HEK293 (cell line): ENCODE measurements around the gene LYZL2.

Experiments
- EGR2 ChIP-seq: fragments of 450-650 bp; formaldehyde crosslinking; IDR thresholded peaks from 2 replicates; pipeline ENCODE4 v1.5.1; 2016; ENCODE audit warnings: low read depth, missing biosample characterization, missing genetic modification characterization
- MEIS1 ChIP-seq: sonication (generic); formaldehyde crosslinking; IDR thresholded peaks from 2 replicates; pipeline ENCODE4 v1.8.1; 2022; ENCODE audit warnings: missing genetic modification reagents, mild to moderate bottlenecking, borderline replicate concordance
- REPIN1 ChIP-seq: fragments of 450-650 bp; formaldehyde crosslinking; IDR thresholded peaks from 2 replicates; pipeline ENCODE4 v1.5.1; 2017; ENCODE audit warnings: missing biosample characterization, missing genetic modification characterization, low read depth
- ZBTB1 ChIP-seq: fragments of 450-650 bp; formaldehyde crosslinking; IDR thresholded peaks from 2 replicates; pipeline ENCODE4 v1.5.1; 2016; ENCODE audit warnings: missing biosample characterization, missing genetic modification characterization
- ZNF10 ChIP-seq: fragments of 450-650 bp; formaldehyde crosslinking; IDR thresholded peaks from 2 replicates; pipeline ENCODE4 v1.5.1; 2017; ENCODE audit warnings: missing biosample characterization, missing genetic modification characterization
- ZNF624 ChIP-seq: fragments of 450-650 bp; formaldehyde crosslinking; IDR thresholded peaks from 2 replicates; pipeline ENCODE4 v1.5.1; 2017; ENCODE audit warnings: missing biosample characterization, missing genetic modification characterization
- ZNF664 ChIP-seq: fragments of 450-650 bp; formaldehyde crosslinking; IDR thresholded peaks from 2 replicates; pipeline ENCODE4 v1.5.1; 2016; ENCODE audit warnings: missing biosample characterization, missing genetic modification characterization
- ZNF704 ChIP-seq: fragments of 450-650 bp; formaldehyde crosslinking; IDR thresholded peaks from 2 replicates; pipeline ENCODE4 v1.5.1; 2016; ENCODE audit warnings: missing biosample characterization, missing genetic modification characterization
- ZNF707 ChIP-seq: fragments of 450-650 bp; formaldehyde crosslinking; IDR thresholded peaks from 2 replicates; pipeline ENCODE4 v1.5.1; 2016; ENCODE audit warnings: missing biosample characterization, missing genetic modification characterization
- TF ChIP-seq, protein P1 (sequence below): fragments of 450-650 bp; formaldehyde crosslinking; IDR thresholded peaks from 2 replicates; pipeline ENCODE4 v1.5.1; 2016; ENCODE audit warnings: missing biosample characterization, missing genetic modification characterization

DNA sequence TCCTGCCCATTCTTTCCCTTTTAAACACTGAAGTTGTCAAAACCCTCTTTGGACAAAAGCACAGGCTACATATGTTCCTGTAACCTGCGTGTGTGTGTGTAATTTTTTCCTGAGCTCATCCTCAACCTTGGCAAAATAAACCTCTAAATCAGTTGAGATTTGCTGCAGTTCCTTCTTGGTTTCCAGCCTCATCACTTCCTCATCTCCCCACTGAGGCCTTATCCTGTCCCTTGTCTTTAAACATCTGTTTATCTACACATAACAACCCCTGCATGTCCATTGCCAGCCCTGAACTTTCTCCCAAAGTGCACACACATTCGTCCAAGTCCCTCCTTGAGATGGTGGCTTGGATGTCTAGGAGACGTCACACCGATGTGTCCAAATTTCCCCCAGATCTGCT is 35.5 kb downstream of the LYZL2 start:
- TF ChIP-seq ZNF10 (tag by site-specific recombination): no peak
- no peak for TF ChIP-seq EGR2
- TF ChIP-seq, protein P1, sequence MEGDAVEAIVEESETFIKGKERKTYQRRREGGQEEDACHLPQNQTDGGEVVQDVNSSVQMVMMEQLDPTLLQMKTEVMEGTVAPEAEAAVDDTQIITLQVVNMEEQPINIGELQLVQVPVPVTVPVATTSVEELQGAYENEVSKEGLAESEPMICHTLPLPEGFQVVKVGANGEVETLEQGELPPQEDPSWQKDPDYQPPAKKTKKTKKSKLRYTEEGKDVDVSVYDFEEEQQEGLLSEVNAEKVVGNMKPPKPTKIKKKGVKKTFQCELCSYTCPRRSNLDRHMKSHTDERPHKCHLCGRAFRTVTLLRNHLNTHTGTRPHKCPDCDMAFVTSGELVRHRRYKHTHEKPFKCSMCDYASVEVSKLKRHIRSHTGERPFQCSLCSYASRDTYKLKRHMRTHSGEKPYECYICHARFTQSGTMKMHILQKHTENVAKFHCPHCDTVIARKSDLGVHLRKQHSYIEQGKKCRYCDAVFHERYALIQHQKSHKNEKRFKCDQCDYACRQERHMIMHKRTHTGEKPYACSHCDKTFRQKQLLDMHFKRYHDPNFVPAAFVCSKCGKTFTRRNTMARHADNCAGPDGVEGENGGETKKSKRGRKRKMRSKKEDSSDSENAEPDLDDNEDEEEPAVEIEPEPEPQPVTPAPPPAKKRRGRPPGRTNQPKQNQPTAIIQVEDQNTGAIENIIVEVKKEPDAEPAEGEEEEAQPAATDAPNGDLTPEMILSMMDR (tag by site-specific recombination): no peak
- TF ChIP-seq MEIS1 (CRISPR knock-in tag): no peak
- TF ChIP-seq REPIN1 (tag by site-specific recombination): no peak
- TF ChIP-seq ZNF707 (tag by site-specific recombination): no peak
- TF ChIP-seq ZNF704 (tag by site-specific recombination): no peak
- TF ChIP-seq ZNF624 (tag by site-specific recombination): no peak
- TF ChIP-seq ZNF664: no peak
- TF ChIP-seq ZBTB1 (tag by site-specific recombination): no peak
